Adipocyte (in vitro differentiated cells): ENCODE data around the gene B4GAT1.

Experiments
- DNase-seq: peaks from one replicate; pipeline ENCODE4 v3.0.0-alpha.2; 2015; ENCODE audit warnings: low read depth
- H3K27me3 ChIP-seq: replicated peaks from 2 replicates; pipeline ENCODE4 v1.7.0; 2013; ENCODE audit warnings: mild to moderate bottlenecking, low read length, moderate library complexity; ENCODE audit not compliant: control insufficient read depth, insufficient read depth
- H3K36me3 ChIP-seq: 2 replicates; pipeline ENCODE4 v1.7.0; 2013; ENCODE audit warnings: low read length, mild to moderate bottlenecking, moderate library complexity; ENCODE audit not compliant: control insufficient read depth, insufficient read depth, severe bottlenecking
- H3K4me1 ChIP-seq: 2 replicates; pipeline ENCODE4 v1.7.0; 2013; ENCODE audit warnings: mild to moderate bottlenecking, low read length, moderate library complexity; ENCODE audit not compliant: control insufficient read depth, insufficient read depth
- H3K4me3 ChIP-seq: 2 replicates; pipeline ENCODE4 v1.7.0; 2013; ENCODE audit warnings: mild to moderate bottlenecking, low read length, moderate library complexity
- H3K9ac ChIP-seq: 2 replicates; pipeline ENCODE4 v1.7.0; 2013; ENCODE audit warnings: mild to moderate bottlenecking, low read length, moderate library complexity
- H3K9me3 ChIP-seq: 2 replicates; pipeline ENCODE4 v1.7.0; 2013; ENCODE audit warnings: mild to moderate bottlenecking, low read length, moderate library complexity; ENCODE audit not compliant: control insufficient read depth

Gene B4GAT1

DNA sequence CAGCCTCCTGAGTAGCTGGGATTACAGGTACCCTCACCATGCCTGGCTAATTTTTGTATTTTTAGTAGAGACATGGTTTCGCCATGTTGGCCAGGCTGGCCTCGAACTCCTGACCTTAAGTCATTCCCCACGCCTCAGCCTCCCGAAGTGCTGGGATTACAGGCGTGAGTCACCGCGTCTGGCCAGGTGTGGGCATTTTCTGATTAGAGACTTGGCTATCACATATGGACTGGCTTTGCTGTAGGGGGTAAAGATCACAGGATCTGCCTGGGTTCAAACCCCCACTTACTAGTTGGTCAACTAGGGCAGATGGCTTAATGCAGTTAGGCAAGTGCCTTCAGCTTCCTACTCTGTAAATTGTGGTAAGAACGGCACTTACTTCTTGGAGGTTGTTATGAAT, 37.1 kb downstream of the B4GAT1 start:
- Histone ChIP-seq H3K4me1 (peaks cover 3% of the 10 kb centered on the region), H3K27me3 (no peaks in the 10 kb centered on the region), H3K9ac (no peak overlapping the region), H3K9me3 (no peaks in the 10 kb centered on the region), H3K4me3 (no peak overlapping the region), H3K36me3 (peaks cover 13% of the 10 kb centered on the region)
- no peak for DNase-seq

DNA sequence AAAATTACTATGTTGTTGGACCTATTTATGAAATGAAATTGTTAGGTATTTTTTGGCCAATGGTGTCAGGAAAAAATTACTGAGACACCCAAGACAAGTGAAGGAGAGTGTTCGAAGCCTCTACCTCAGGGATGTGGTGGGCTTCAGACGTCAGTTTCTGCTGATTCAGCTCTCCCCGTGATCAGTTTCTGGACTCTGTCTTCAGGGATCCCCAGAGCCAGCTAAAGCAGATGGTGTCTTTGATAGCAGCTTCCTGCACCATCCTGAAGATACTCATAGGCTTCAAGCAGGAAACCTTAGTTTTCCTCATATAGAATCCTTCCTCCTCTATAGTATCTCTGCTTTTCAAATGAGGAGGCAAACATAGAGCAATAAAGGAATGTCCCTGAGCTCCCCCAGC, 38.0 kb downstream of the B4GAT1 start:
- H3K36me3 ChIP-seq = peaks cover 7% of the 10 kb centered on the region
- H3K9me3 ChIP-seq = no peaks in the 10 kb centered on the region
- no peaks in the 10 kb centered on the region for H3K27me3 ChIP-seq
- DNase-seq = no peak
- H3K4me1 ChIP-seq = no peaks in the 10 kb centered on the region
- no peak overlapping the region for H3K4me3 ChIP-seq
- H3K9ac ChIP-seq = no peak overlapping the region

DNA sequence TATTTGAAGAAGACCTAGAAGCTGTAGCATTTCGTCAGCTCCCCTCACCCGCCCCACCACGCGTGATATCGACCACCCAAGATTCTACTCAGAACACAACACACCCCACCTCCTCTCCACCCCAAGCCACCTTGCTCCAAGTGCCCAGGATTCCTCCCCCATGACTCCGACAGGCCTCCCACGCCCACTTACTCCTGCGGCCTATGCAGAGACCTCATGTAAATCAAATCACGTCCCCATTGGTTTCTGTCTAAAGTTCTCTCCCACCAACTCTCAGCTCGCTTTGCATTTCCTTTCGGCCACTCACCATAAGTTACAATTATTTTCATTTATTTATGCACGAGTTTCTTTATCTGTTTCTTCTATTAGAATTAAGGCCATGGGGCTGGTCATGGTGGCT, 44.8 kb downstream of the B4GAT1 start:
- peaks cover 7% of the 10 kb centered on the region for H3K27me3 ChIP-seq
- no peaks in the 10 kb centered on the region for H3K36me3 ChIP-seq
- no peaks in the 10 kb centered on the region for H3K4me1 ChIP-seq
- no peak for DNase-seq
- H3K9ac ChIP-seq = no peak overlapping the region
- no peaks in the 10 kb centered on the region for H3K9me3 ChIP-seq
- H3K4me3 ChIP-seq = no peak overlapping the region

DNA sequence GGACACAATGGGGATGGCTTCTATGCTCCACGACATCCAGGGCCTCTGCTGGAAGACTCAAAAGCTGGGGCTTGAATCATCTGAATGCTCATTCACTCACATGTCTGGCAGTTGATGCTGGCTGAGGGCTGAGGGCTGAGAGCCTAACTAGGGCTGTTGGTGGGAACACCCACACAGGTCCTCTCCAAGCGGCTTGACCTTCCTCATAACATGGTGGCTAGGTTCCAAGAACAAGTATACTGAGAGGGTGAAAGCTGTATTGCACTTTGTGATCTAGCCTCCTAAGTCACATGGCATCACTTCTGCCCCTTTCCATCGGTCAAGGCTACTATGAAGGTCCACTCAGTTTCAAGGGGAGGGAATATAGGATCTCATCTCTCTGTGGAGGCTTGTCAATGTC, 48.2 kb downstream of the B4GAT1 start:
- no peak for DNase-seq
- no peaks in the 10 kb centered on the region for H3K4me1 ChIP-seq

DNA sequence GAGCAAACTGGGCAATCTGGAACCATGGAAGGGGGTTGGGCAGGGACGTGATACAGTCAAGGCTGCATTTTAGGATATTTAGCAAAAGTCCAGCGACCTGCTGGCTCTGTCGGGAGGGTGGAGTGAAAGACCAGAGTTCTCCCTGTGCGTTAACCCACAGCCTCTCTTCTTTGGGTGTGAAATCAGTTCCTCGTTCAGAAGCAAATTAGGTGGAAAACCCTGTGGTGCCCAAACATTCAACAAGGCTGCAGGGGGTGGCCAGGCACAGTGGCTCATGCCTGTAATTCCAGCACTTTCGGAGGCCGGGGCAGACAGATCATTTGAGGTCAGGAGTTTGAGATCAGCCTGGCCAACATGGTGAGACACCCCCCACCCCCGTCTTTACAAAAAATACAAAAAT, 49.8 kb downstream of the B4GAT1 start:
- no peaks in the 10 kb centered on the region for H3K9me3 ChIP-seq
- no peak overlapping the region for H3K9ac ChIP-seq
- no peak for DNase-seq

More for the DNA sequence above, 48.2 kb downstream of the B4GAT1 start:
- Histone ChIP-seq H3K27me3 (peaks cover 18% of the 10 kb centered on the region), H3K4me3 (no peak overlapping the region), H3K9ac (no peak overlapping the region), H3K36me3 (no peaks in the 10 kb centered on the region), H3K9me3 (no peaks in the 10 kb centered on the region)

More for the DNA sequence above, 49.8 kb downstream of the B4GAT1 start:
- Histone ChIP-seq H3K27me3 (peaks cover 32% of the 10 kb centered on the region), H3K4me3 (no peak overlapping the region), H3K36me3 (no peaks in the 10 kb centered on the region), H3K4me1 (no peaks in the 10 kb centered on the region)
